Osteocyte (in vitro differentiated cells): Measurements from ENCODE around the gene PITPNM1. TPM values are rescaled to one million over a fixed set of nuclear protein-coding genes. Genes with fewer than 3 reads are reported as not detected.
"Not testable (repeated sequence)": the region's sequence is repeated elsewhere in the genome, so short reads cannot be mapped to it uniquely, and the experiment has no call there.

Source experiments
- DNase-seq: peaks from one replicate; pipeline ENCODE4 v3.0.0; 2021; ENCODE audit warnings: mixed read lengths; ENCODE audit not compliant: unreplicated experiment; ENCODE audit errors: extremely low spot score
- H3K27ac Mint-ChIP-seq: one replicate; pipeline ENCODE4 v1.8.0; 2021; ENCODE audit warnings: mild to moderate bottlenecking, mixed read lengths; ENCODE audit not compliant: unreplicated experiment
- H3K27me3 Mint-ChIP-seq: one replicate; pipeline ENCODE4 v1.8.0; 2021; ENCODE audit warnings: mixed read lengths; ENCODE audit not compliant: unreplicated experiment
- H3K36me3 Mint-ChIP-seq: one replicate; pipeline ENCODE4 v1.8.0; 2021; ENCODE audit warnings: mixed read lengths; ENCODE audit not compliant: unreplicated experiment
- H3K4me1 Mint-ChIP-seq: one replicate; pipeline ENCODE4 v1.8.0; 2021; ENCODE audit warnings: mixed read lengths; ENCODE audit not compliant: unreplicated experiment
- H3K4me3 Mint-ChIP-seq: one replicate; pipeline ENCODE4 v1.8.0; 2021; ENCODE audit warnings: mild to moderate bottlenecking, moderate library complexity, mixed read lengths; ENCODE audit not compliant: unreplicated experiment
- H3K9me3 Mint-ChIP-seq: one replicate; pipeline ENCODE4 v1.8.0; 2021; ENCODE audit warnings: mixed read lengths; ENCODE audit not compliant: unreplicated experiment
- total RNA-seq: library from RNA; stranded (reverse); gene quantifications from 2 replicates; pipeline ENCODE4 v1.2.1, GENCODE V29; 2021
- TF ChIP-seq, protein P1 (sequence below): fragments of 200-600 bp; sonication (generic); IDR thresholded peaks from 2 replicates; pipeline ENCODE4 v1.5.0; 2021; ENCODE audit warnings: antibody characterized with exemption, mild to moderate bottlenecking, moderate library complexity

The PITPNM1 gene
- total RNA-seq, 1 donor from 2014 or later, result 46.9 TPM

DNA sequence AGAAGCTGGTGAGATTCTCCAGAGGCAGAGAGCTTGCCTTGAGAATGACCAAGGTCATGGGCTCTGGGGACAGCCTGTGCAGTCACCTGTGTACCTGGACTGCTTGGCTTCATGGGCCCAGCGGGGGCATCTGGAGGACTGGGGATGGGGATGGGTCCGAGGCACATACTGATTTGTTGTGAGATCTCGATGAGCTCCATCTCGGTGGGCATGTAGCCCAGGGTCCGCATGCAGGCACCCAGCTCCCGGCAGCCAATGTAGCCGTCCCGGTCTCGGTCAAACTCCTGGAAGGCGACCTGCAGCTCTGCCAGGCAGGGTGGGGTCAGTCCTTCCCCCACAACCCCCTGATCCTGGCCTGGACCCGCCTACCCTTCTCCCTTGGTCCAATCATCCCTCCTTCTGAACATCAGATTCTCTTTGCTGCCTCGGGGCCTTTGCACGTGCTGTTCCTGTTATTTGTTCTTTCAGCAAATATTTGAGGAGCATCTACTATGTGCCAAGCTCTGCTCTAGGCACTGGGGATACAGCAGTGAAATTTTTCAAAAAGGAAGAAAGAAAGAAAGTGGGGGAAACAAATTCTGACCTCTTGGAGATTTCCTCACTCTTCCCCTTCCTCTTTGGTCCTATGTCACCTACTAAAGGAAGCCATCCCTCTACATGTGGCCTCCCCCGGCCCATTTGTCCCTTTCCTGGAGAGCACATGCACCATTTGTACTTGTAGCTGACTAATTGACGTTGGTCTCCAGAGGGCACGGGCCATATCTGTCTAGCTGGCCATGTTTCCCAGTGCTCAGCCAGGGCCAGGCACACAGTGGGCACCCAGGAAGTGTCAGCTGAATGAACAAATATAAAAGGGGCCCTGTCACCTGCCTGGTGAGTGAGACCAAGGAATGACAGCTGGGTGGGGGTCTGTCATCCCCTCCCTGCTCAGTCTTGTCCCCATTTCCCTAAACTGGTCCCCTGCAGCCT lies 16.0 kb upstream of the PITPNM1 start:
- Mint-ChIP-seq H3K4me1 (no peaks in the 10 kb centered on the region), H3K36me3 (no peaks in the 10 kb centered on the region), H3K9me3 (no peaks in the 10 kb centered on the region), H3K27ac (no peak overlapping the region), H3K4me3 (no peak overlapping the region), H3K27me3 (peaks cover 11% of the 10 kb centered on the region)
- TF ChIP-seq, protein P1, sequence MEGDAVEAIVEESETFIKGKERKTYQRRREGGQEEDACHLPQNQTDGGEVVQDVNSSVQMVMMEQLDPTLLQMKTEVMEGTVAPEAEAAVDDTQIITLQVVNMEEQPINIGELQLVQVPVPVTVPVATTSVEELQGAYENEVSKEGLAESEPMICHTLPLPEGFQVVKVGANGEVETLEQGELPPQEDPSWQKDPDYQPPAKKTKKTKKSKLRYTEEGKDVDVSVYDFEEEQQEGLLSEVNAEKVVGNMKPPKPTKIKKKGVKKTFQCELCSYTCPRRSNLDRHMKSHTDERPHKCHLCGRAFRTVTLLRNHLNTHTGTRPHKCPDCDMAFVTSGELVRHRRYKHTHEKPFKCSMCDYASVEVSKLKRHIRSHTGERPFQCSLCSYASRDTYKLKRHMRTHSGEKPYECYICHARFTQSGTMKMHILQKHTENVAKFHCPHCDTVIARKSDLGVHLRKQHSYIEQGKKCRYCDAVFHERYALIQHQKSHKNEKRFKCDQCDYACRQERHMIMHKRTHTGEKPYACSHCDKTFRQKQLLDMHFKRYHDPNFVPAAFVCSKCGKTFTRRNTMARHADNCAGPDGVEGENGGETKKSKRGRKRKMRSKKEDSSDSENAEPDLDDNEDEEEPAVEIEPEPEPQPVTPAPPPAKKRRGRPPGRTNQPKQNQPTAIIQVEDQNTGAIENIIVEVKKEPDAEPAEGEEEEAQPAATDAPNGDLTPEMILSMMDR, result no peak
- no peak for DNase-seq

DNA sequence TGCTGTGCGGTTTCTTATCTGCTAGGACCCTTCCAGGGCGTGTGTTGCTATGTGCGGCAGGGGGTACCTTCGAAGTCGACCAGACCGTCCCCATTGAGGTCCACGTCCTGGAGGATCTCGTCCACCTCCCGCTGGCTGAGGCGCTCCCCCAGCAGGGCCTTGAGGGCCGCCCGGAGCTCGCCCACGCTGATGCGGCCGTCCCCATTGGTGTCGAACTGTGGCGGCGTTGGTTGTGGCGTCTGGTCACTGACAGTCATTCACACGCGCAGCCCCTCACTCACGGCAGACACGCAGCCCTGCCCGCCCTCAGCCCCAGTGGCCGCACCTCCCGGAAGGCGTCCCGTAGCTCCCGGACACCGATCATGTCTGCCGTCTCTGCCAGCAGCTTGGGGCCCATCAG lies 14.6 kb upstream of the PITPNM1 start:
- no peak for DNase-seq
- TF ChIP-seq, protein P1, result no peak
- Mint-ChIP-seq H3K9me3 (no peaks in the 10 kb centered on the region), H3K4me3 (no peak overlapping the region), H3K4me1 (no peaks in the 10 kb centered on the region), H3K36me3 (no peaks in the 10 kb centered on the region), H3K27ac (no peak overlapping the region), H3K27me3 (peaks cover 17% of the 10 kb centered on the region)

DNA sequence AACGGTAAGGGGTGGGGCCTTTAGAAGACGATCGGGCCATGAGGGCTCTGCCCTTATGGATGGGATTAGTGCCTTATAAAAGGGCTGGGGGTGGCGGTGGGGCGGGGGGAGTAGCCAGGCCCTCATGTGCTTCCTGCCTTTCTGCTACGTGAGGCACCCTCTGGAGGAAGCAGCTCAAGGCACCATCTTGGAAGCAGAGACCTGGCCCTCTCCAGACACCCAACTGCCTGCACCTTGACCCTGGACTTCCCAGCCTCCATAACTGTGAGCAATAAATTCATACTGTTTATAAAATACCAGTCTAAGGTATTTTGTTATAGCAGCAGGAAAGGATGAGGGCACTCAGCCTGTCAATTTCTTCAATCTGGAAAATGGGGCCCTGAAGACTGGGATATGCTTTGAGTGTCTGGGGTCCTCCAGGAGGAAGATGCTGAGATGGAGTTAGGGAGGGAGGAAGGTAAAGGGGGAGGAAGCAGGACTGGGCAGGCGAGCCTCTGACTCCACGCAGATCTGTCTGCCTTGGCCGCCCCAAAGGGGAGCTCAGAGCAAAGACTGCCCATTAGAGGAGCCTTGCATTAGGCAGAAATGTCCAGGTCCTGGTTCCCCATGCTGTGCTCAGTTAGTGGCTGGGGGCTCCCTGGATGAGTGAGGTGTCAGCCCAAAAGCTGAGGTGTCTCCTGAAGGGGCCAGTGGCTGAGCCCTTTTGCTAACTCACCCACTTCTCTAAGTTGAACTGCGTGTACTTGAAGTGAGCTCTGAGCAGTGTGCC lies 12.8 kb upstream of the PITPNM1 start:
- H3K4me3 Mint-ChIP-seq, result no peak overlapping the region
- no peak for DNase-seq
- H3K27me3 Mint-ChIP-seq, result peaks cover 27% of the 10 kb centered on the region
- H3K36me3 Mint-ChIP-seq, result no peaks in the 10 kb centered on the region
- H3K27ac Mint-ChIP-seq, result no peak overlapping the region
- H3K4me1 Mint-ChIP-seq, result no peaks in the 10 kb centered on the region
- TF ChIP-seq, protein P1, result no peak
- H3K9me3 Mint-ChIP-seq, result no peaks in the 10 kb centered on the region

DNA sequence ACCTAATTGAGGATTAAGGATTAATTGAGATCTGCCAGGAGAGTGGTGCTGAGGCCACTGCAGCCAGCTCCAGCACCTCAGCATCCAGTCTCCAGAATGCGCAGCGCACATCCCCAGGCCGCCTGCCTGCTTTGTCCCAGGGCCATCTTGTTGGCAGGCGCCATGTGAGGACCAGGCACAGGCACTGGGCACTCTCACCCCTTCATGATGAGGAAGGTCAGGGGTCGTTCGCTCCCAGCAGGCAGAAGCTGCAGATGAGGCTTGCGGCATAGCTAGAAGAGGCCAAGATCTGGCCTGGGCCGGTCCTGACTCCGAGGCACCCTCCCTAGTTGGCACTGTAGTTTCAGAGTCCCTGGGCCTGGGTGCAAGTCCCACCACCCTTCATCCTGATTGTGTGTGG lies 11.6 kb upstream of the PITPNM1 start:
- DNase-seq, result no peak
- no peaks in the 10 kb centered on the region for H3K4me1 Mint-ChIP-seq
- TF ChIP-seq, protein P1, result no peak

DNA sequence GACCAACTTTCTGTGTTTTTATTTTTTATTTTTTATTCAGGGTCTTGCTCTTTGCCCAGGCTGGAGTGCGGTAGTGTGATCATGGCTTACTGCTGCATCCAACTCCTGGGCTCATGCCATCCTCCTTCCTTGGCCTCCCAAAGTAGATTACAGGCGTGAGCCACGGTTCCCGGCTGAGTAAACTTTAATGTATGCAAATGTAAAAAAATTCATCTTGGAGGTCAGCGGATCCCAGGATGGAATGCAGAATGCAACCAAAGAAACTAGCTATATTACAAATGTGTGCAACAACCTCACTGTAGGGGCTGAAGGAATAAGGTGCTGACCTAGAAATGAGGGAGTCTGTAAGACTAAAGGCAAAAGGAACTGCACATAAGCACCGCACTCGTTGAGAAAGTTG lies 9.0 kb upstream of the PITPNM1 start:
- Mint-ChIP-seq H3K36me3 (no peaks in the 10 kb centered on the region), H3K4me1 (peaks cover under 1% of the 10 kb centered on the region), H3K4me3 (no peak overlapping the region), H3K9me3 (no peaks in the 10 kb centered on the region), H3K27ac (no peak overlapping the region), H3K27me3 (peaks cover 46% of the 10 kb centered on the region)
- no peak for DNase-seq
- TF ChIP-seq, protein P1, result no peak

More for the DNA sequence above, 11.6 kb upstream of the PITPNM1 start:
- no peaks in the 10 kb centered on the region for H3K36me3 Mint-ChIP-seq
- H3K9me3 Mint-ChIP-seq, result no peaks in the 10 kb centered on the region
- H3K27ac Mint-ChIP-seq, result no peak overlapping the region
- H3K4me3 Mint-ChIP-seq, result no peak overlapping the region
- peaks cover 30% of the 10 kb centered on the region for H3K27me3 Mint-ChIP-seq

DNA sequence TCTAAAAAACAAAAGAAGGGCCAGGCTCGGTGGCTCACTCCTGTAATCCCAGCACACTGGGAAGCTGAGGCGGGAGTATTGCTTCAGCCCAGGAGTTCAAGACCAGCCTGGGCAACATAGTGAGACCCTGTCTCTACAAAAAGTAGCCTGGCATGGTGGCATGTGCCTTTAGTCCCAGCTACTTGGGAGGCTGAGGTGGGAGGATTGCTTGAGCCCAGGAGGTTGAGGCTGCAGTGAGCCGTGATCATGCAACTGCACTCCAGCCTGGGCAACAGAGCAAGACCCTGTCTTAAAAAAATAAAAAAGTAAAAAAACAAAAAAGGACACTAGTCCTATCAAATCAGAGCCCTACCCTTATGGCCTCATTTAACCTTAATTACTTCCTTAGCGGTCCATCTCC lies 6.4 kb upstream of the PITPNM1 start:
- Mint-ChIP-seq H3K4me1 (peaks cover 16% of the 10 kb centered on the region), H3K27me3 (peaks cover 40% of the 10 kb centered on the region)
- H3K36me3 Mint-ChIP-seq, H3K4me3 Mint-ChIP-seq, H3K27ac Mint-ChIP-seq, H3K9me3 Mint-ChIP-seq, DNase-seq: not testable (repeated sequence)
